H1 (cell line): ENCODE data around the gene CRY1. TPM values are rescaled to one million over a fixed set of nuclear protein-coding genes. Genes with fewer than 3 reads are reported as not detected.
A peak's percentile ranks its signal among the peaks of the same experiment; 100 is the strongest.

ENCODE experiments used
- CTCF ChIA-PET: fragments of 300-600 bp; sonication (Branson Sonifier 250); formaldehyde crosslinking; loops from one replicate; lab custom pipeline; 2021; ENCODE audit not compliant: partially characterized antibody; lab: Charles Lee
- POLR2A ChIA-PET: fragments of 300-600 bp; sonication (Branson Sonifier 250); formaldehyde crosslinking; loops from one replicate; lab custom pipeline; 2021; ENCODE audit warnings: inconsistent platforms; ENCODE audit not compliant: partially characterized antibody; lab: Charles Lee
- DNase-seq, 2 experiments: peaks; one replicate each; pipeline versions ENCODE4 v3.0.0 to v3.0.0-alpha.2; 2010 to 2022; ENCODE audit warnings: low spot score in 2 of 2, low read depth in 1 of 2, mixed read lengths in 1 of 2
- FAIRE-seq: peaks from 2 replicates; lab custom pipeline; 2011; peaks lifted over from hg19 to GRCh38; lab: Jason Lieb, UNC
- H2AFZ ChIP-seq: 2 replicates; pipeline ENCODE4 v1.8.1; 2012; ENCODE audit warnings: low read length, inconsistent platforms
- H2AK5ac ChIP-seq: 2 replicates; pipeline ENCODE4 v1.6.1; 2013; ENCODE audit warnings: low read depth, low read length
- H2BK120ac ChIP-seq: replicated peaks from 2 replicates; pipeline ENCODE3; 2013; ENCODE audit warnings: low read depth, low read length, inconsistent platforms
- H2BK12ac ChIP-seq: 2 replicates; pipeline ENCODE4 v1.6.1; 2013; ENCODE audit warnings: low read depth, low read length
- H2BK15ac ChIP-seq: 2 replicates; pipeline ENCODE4 v1.6.1; 2013; ENCODE audit warnings: low read length
- H2BK20ac ChIP-seq: 2 replicates; pipeline ENCODE4 v1.6.1; 2013; ENCODE audit warnings: low read length
- H2BK5ac ChIP-seq: 2 replicates; pipeline ENCODE4 v1.6.1; 2013; ENCODE audit warnings: low read depth, low read length
- H3K14ac ChIP-seq: 2 replicates; pipeline ENCODE4 v1.6.1; 2013; ENCODE audit warnings: inconsistent platforms; ENCODE audit not compliant: insufficient read length
- H3K18ac ChIP-seq: 2 replicates; pipeline ENCODE4 v1.6.1; 2013; ENCODE audit warnings: low read length; ENCODE audit errors: extremely low read depth
- H3K23ac ChIP-seq: 2 replicates; pipeline ENCODE4 v1.6.1; 2013; ENCODE audit warnings: inconsistent platforms; ENCODE audit not compliant: insufficient read length
- H3K23me2 ChIP-seq: 2 replicates; pipeline ENCODE4 v1.6.1; 2013; ENCODE audit warnings: low read depth, low read length
- H3K27ac ChIP-seq: 2 replicates; pipeline ENCODE4 v1.6.1; 2011; ENCODE audit warnings: low read depth, low read length, inconsistent platforms
- H3K27me3 ChIP-seq, 4 experiments: replicated peaks in 1 of 4; 1 replicate in 1 of 4; 2 replicates in 3 of 4; pipeline versions ENCODE4 v1.6.1 to v1.8.1; 2011 to 2013; ENCODE audit warnings: low read length in 3 of 4, mild to moderate bottlenecking in 3 of 4, inconsistent platforms in 2 of 4, mixed read lengths in 2 of 4, moderate library complexity in 1 of 4; ENCODE audit not compliant: control insufficient read depth in 3 of 4, insufficient read depth in 3 of 4; ENCODE audit errors: extremely low read depth in 1 of 4
- H3K36me3 ChIP-seq, 4 experiments: 2 replicates each; pipeline versions ENCODE4 v1.6.1 to v1.8.1; 2011 to 2013; ENCODE audit warnings: mild to moderate bottlenecking in 4 of 4, low read length in 3 of 4, moderate library complexity in 2 of 4, control low read depth in 1 of 4, inconsistent platforms in 1 of 4; ENCODE audit not compliant: insufficient read depth in 4 of 4, control insufficient read depth in 2 of 4
- H3K4ac ChIP-seq: replicated peaks from 2 replicates; pipeline ENCODE3; 2013; ENCODE audit warnings: low read length, low read depth, mixed read lengths, inconsistent platforms; ENCODE audit not compliant: insufficient read length
- H3K4me1 ChIP-seq, 4 experiments: replicated peaks in 1 of 4; 1 replicate in 1 of 4; 2 replicates in 3 of 4; pipeline versions ENCODE4 v1.6.1 to v1.8.1; 2011 to 2013; ENCODE audit warnings: low read length in 3 of 4, inconsistent platforms in 2 of 4, mixed read lengths in 1 of 4; ENCODE audit not compliant: insufficient read depth in 4 of 4, control insufficient read depth in 3 of 4
- H3K4me2 ChIP-seq, 2 experiments: 2 replicates each; pipeline versions ENCODE4 v1.6.1 to v1.8.1; 2011 to 2013; ENCODE audit warnings: low read depth in 2 of 2, low read length in 2 of 2, control low read depth in 1 of 2, inconsistent platforms in 1 of 2, mild to moderate bottlenecking in 1 of 2; ENCODE audit not compliant: insufficient read depth in 1 of 2
- H3K4me3 ChIP-seq, 4 experiments: fragments of 200-600, 300-600 bp in 1 of 4; sonication (generic), shearing (Covaris generic), sonication (Bioruptor Twin) in 1 of 4; 2 replicates each; pipeline versions ENCODE4 v1.5.1 to v1.8.1; 2011 to 2016; ENCODE audit warnings: low read length in 4 of 4, low read depth in 3 of 4, control low read depth in 2 of 4, inconsistent platforms in 2 of 4, mild to moderate bottlenecking in 2 of 4, mixed read lengths in 1 of 4, moderate library complexity in 1 of 4; ENCODE audit not compliant: insufficient read depth in 2 of 4; ENCODE audit errors: extremely low read depth in 1 of 4
- H3K56ac ChIP-seq: replicated peaks from 2 replicates; pipeline ENCODE3; 2013; ENCODE audit warnings: low read depth, mild to moderate bottlenecking, mixed read lengths, low read length, inconsistent platforms; ENCODE audit not compliant: insufficient read length
- H3K79me1 ChIP-seq: 2 replicates; pipeline ENCODE4 v1.6.1; 2013; ENCODE audit warnings: low read depth, low read length, control low read depth
- H3K79me2 ChIP-seq, 2 experiments: 2 replicates each; pipeline versions ENCODE4 v1.6.1 to v1.8.1; 2012 to 2013; ENCODE audit warnings: low read length in 2 of 2, mild to moderate bottlenecking in 2 of 2, inconsistent platforms in 1 of 2; ENCODE audit not compliant: insufficient read depth in 2 of 2, control insufficient read depth in 1 of 2
- H3K9ac ChIP-seq, 4 experiments: replicated peaks in 1 of 4; 1 replicate in 1 of 4; 2 replicates in 3 of 4; pipeline versions ENCODE4 v1.6.1 to v1.8.1; 2011 to 2013; ENCODE audit warnings: low read depth in 3 of 4, low read length in 3 of 4, control low read depth in 2 of 4, mild to moderate bottlenecking in 2 of 4, moderate library complexity in 2 of 4, inconsistent platforms in 1 of 4; ENCODE audit errors: extremely low read depth in 1 of 4
- H3K9me3 ChIP-seq, 2 experiments: 2 replicates each; pipeline versions ENCODE4 v1.6.1 to v1.8.1; 2012 to 2013; ENCODE audit warnings: mild to moderate bottlenecking in 2 of 2, moderate library complexity in 2 of 2, control low read depth in 1 of 2, inconsistent platforms in 1 of 2, low read depth in 1 of 2, low read length in 1 of 2, mixed read lengths in 1 of 2; ENCODE audit not compliant: insufficient read depth in 2 of 2
- H4K20me1 ChIP-seq, 2 experiments: replicated peaks in 1 of 2; 2 replicates each; pipeline versions ENCODE3 to v1.8.1; 2011 to 2013; ENCODE audit warnings: inconsistent platforms in 2 of 2, low read length in 2 of 2, mild to moderate bottlenecking in 1 of 2; ENCODE audit not compliant: insufficient read depth in 2 of 2, control insufficient read depth in 1 of 2
- H4K5ac ChIP-seq: 2 replicates; pipeline ENCODE4 v1.6.1; 2013; ENCODE audit warnings: low read length, low read depth, mixed read lengths, inconsistent platforms; ENCODE audit not compliant: insufficient read length
- H4K8ac ChIP-seq: 2 replicates; pipeline ENCODE4 v1.8.0; 2013; ENCODE audit warnings: mild to moderate bottlenecking, moderate library complexity, low read length, inconsistent platforms; ENCODE audit not compliant: insufficient read depth; ENCODE audit errors: extremely low read depth
- H4K91ac ChIP-seq: replicated peaks from 2 replicates; pipeline ENCODE3; 2013; ENCODE audit warnings: low read length, mixed read lengths, inconsistent platforms; ENCODE audit not compliant: insufficient read length
- BRCA1 ChIP-seq: IDR thresholded peaks from 2 replicates; pipeline ENCODE4 v1.6.1; 2012; ENCODE audit warnings: low read depth, low read length, improper control_type of control experiment
- CHD2 ChIP-seq: IDR thresholded peaks from 2 replicates; pipeline ENCODE4 v1.6.1; 2012; ENCODE audit warnings: low read length, improper control_type of control experiment
- EGR1 ChIP-seq: IDR thresholded peaks from 2 replicates; pipeline ENCODE4 v1.6.1; 2011; ENCODE audit warnings: low read depth, low read length, borderline replicate concordance
- GTF2F1 ChIP-seq: IDR thresholded peaks from 2 replicates; pipeline ENCODE4 v1.6.1; 2012; ENCODE audit warnings: low read depth, low read length, improper control_type of control experiment, borderline replicate concordance
- TAF7 ChIP-seq: optimal IDR thresholded peaks from 2 replicates; pipeline ENCODE3; 2011; ENCODE audit warnings: low read depth, mild to moderate bottlenecking, inconsistent platforms, low read length, moderate library complexity, borderline replicate concordance
- WGBS, 2 experiments: shearing (Covaris generic) in 1 of 2; methylation state at CpG; one replicate each; pipeline versions ENCODE4 v1.1.6 to v1.1.7; 2013 to 2015; ENCODE audit warnings: low lambda C conversion rate in 2 of 2, mixed read lengths in 2 of 2, inconsistent platforms in 1 of 2, low coverage in 1 of 2, missing lambda C conversion rate in 1 of 2; ENCODE audit not compliant: insufficient replicate concordance in 2 of 2, insufficient coverage in 1 of 2, insufficient read length in 1 of 2; ENCODE audit errors: extremely low coverage in 1 of 2, missing lambda C conversion rate in 1 of 2; 5-methylcytosine and 5-hydroxymethylcytosine counted together
- polyA plus RNA-seq, 7 experiments: library from polyadenylated mRNA; depleted of rRNA in 3 of 7; stranded (reverse) in 5 of 7; unstranded in 2 of 7; fragments of >200 nt in 5 of 7; fragments of 200-250 nt in 2 of 7; gene quantifications; 1 replicate in 5 of 7; 2 replicates in 1 of 7; 4 replicates in 1 of 7; pipeline versions ENCODE4 v1.2.1 to v1.2.3, GENCODE V29; 2011 to 2013; ENCODE audit warnings: missing spikeins in 2 of 7, mixed read lengths in 2 of 7
- total RNA-seq: library from RNA; stranded (reverse); fragmentation: NEBNext Ultra II Directional; extraction: Animal tissue kit (Norgen Biotek cat#: 25700); gene quantifications from 2 replicates; pipeline ENCODE4 v1.2.1, GENCODE V29; 2021

Gene CRY1
- total and polyA plus RNA-seq, 2 of the 8 experiments (the other 6 are each of a cell fraction or from before 2014, with no cell fraction given), result 13.6 to 25.1 TPM

DNA sequence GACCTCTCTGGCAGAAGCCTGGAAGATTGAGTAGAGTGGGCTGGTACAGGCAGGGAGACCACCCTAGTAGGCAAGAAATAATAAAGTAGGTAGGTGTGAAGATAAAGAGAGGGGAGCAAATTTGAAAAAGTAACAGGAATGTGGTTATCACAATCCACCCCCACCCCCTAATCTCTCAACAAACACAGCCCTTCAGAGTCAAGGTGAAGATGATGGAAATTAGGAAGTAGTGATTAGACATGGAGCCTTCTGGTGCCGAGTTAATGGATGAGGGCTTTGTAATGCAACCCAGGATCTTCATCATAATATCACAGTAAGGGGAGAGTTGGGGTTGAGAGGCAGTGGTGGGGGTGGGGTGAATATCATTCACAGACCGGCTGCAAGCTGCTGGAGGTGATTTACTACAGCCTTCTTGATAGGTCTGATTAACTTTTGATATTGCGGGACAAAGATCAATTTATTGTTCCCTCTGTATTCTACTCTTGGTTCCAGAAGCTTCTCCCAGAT lies 29.2 kb upstream of the CRY1 start:
- ChIA-PET POLR2A (no interaction called here), CTCF (interaction anchor here (0.6 to 2.5 kb wide), 7 partner anchors 13 to 490 kb away, joined by 3 to 10 read pairs (median 5); no protein-coding TSS in a partner anchor)
- DNase-seq, result no peak

More for the DNA sequence above, 29.2 kb upstream of the CRY1 start:
- H2BK12ac ChIP-seq, result no peak overlapping the region
- H3K4me2 ChIP-seq, result peak overlapping the region; percentile 16 to 35; a peak in 2 of 4 replicates
- H3K4ac ChIP-seq, result no peak overlapping the region
- no peak overlapping the region for H4K8ac ChIP-seq
- H4K5ac ChIP-seq, result no peak overlapping the region
- H2BK120ac ChIP-seq, result no peak overlapping the region
- 0 out of 2 replicates have a peak overlapping the region, but pooled peaks have one; percentile 60 for H2AFZ ChIP-seq
- no peak overlapping the region for H2AK5ac ChIP-seq
- H2BK15ac ChIP-seq, result no peak overlapping the region
- H3K79me1 ChIP-seq, result no peaks in the 10 kb centered on the region
- peaks cover 0 to 8% (median 1%) of the 10 kb centered on the region in 4 experiments; a peak in 4 of 7 replicates for H3K4me1 ChIP-seq
- 62% methylated on average over 3 of the region's 3 CpGs; no CpG with 5 or more reads in 1 of the 2 experiments for WGBS, 2 experiments
- H3K23me2 ChIP-seq, result no peaks in the 10 kb centered on the region
- H3K4me3 ChIP-seq, result peak overlapping the region in 1 of 4 experiments; percentile 25; a peak in 1 of 8 replicates
- H3K27me3 ChIP-seq, result no peaks in the 10 kb centered on the region
- no peak overlapping the region for H2BK20ac ChIP-seq
- no peaks in the 10 kb centered on the region for H4K20me1 ChIP-seq
- H3K9me3 ChIP-seq, result no peaks in the 10 kb centered on the region
- no peak for FAIRE-seq
- H2BK5ac ChIP-seq, result no peak overlapping the region
- H3K36me3 ChIP-seq, result no peaks in the 10 kb centered on the region
- H3K79me2 ChIP-seq, result no peaks in the 10 kb centered on the region
- TF ChIP-seq CHD2 (no peak), TAF7 (no peak), EGR1 (no peak), BRCA1 (no peak), GTF2F1 (no peak)
- no peak overlapping the region for H3K14ac ChIP-seq
- no peak overlapping the region for H3K23ac ChIP-seq
- no peak overlapping the region for H3K56ac ChIP-seq
- H3K9ac ChIP-seq, result no peak overlapping the region
- no peak overlapping the region for H4K91ac ChIP-seq
- H3K18ac ChIP-seq, result no peak overlapping the region
- H3K27ac ChIP-seq, result no peak overlapping the region
